ENCODE data around the gene ADAM33. TPM values are rescaled to one million over a fixed set of nuclear protein-coding genes. Genes with fewer than 3 reads are reported as not detected.
A peak's percentile ranks its signal among the peaks of the same experiment; 100 is the strongest.

The ADAM33 gene
- total RNA-seq, 6 donors from 2014 or later = 2.3 to 26.2 (median 10.5) TPM

GRCh38 chr20:3729378-3729777 is 47.6 kb upstream of the ADAM33 start:
- peak overlapping the region in 3 of 4 donors; percentile 36 to 60 (median 50) for H3K27ac ChIP-seq
- ATAC-seq (ENCODE audit: low FRiP score in 2 of 2) (no peak), DNase-seq (no peak)
- 90 to 100% methylated on average over 3 to 6 of the region's 6 CpGs for WGBS, 2 donors
- peaks cover 0 to 13% (median 2%) of the 10 kb centered on the region in 4 donors for H3K27me3 ChIP-seq
- no peak for TF ChIP-seq POLR2AphosphoS5 (IDR thresholded peaks at IDR 0.05)
- no peak for TF ChIP-seq EP300 (IDR thresholded peaks at IDR 0.05)
- TF ChIP-seq CTCF (IDR thresholded peaks at IDR 0.05) = no peak
- no peak for TF ChIP-seq POLR2A (IDR thresholded peaks at IDR 0.05)
- H3K4me1 ChIP-seq = peaks cover 20 to 46% (median 34%) of the 10 kb centered on the region in 4 donors
- H3K4me3 ChIP-seq = no peak overlapping the region
- H3K36me3 ChIP-seq = no peaks in the 10 kb centered on the region
- no peaks in the 10 kb centered on the region for H3K9me3 ChIP-seq

DNA sequence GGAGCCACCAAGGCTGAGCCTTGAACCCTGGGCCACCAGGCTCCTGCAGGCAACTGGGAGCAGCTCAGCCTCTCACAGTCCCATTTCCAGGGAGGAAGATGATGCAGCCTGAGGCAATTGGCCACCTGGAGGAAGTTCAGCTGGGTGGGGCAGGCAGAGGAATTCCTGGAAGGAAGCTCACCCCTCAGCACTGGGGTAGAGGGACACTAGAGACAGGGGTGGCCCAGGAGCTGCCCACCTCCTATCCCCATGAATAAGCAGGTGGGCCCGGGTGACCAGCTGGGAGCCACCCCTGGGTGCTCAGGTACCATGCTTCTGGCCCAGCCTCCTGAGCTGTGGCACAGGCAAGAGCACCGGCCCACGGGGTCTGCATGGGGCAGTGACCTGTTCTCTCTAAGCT is 47.1 kb upstream of the ADAM33 start:
- peaks cover 0 to 13% (median 2%) of the 10 kb centered on the region in 4 donors for H3K27me3 ChIP-seq
- peak in 1 of 2 donors; percentile 33 for DNase-seq
- no peaks in the 10 kb centered on the region for H3K9me3 ChIP-seq
- no peak for TF ChIP-seq CTCF (IDR thresholded peaks at IDR 0.05)
- TF ChIP-seq POLR2A (IDR thresholded peaks at IDR 0.05) = no peak
- no peak for TF ChIP-seq EP300 (IDR thresholded peaks at IDR 0.05)
- TF ChIP-seq POLR2AphosphoS5 (IDR thresholded peaks at IDR 0.05) = no peak
- no peak for ATAC-seq (ENCODE audit: low FRiP score in 2 of 2)
- no peak overlapping the region for H3K4me3 ChIP-seq
- H3K36me3 ChIP-seq = no peaks in the 10 kb centered on the region
- 60 to 91% methylated on average over 1 to 3 of the region's 3 CpGs for WGBS, 2 donors
- H3K27ac ChIP-seq = peak overlapping the region in 3 of 4 donors; percentile 18 to 60 (median 36)
- H3K4me1 ChIP-seq = peaks cover 15 to 41% (median 31%) of the 10 kb centered on the region in 4 donors

DNA sequence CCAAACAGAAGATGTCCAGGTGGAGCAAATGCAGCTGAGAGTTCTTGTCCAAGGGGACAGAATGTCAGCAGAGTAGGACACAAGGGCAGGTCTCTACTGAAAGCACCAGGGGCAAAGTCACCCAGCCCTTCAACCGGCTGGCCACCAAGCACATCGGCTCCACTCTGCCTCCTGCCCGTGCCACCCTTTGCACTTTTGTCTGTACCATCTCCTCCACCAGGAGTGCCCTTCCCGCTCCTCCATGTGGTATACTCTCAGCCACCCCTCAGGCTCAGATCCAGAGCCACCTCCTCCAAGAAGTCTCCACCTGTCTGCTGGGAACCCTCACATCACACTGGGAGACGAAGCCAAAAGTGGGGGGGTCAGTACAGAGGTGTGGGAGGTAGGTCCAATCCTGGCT is 46.5 kb upstream of the ADAM33 start:
- TF ChIP-seq POLR2AphosphoS5 (IDR thresholded peaks at IDR 0.05) (no peak), POLR2A (IDR thresholded peaks at IDR 0.05) (no peak), CTCF (IDR thresholded peaks at IDR 0.05) (no peak), EP300 (IDR thresholded peaks at IDR 0.05) (no peak)
- DNase-seq (no peak), ATAC-seq (ENCODE audit: low FRiP score in 2 of 2) (no peak)
- Histone ChIP-seq H3K27ac (peak overlapping the region in 3 of 4 donors; percentile 18 to 36 (median 31)), H3K4me1 (peaks cover 15 to 37% (median 30%) of the 10 kb centered on the region in 4 donors), H3K4me3 (no peak overlapping the region), H3K9me3 (no peaks in the 10 kb centered on the region), H3K36me3 (no peaks in the 10 kb centered on the region), H3K27me3 (peaks cover 0 to 13% (median 2%) of the 10 kb centered on the region in 4 donors)
- 90 to 91% methylated on average over 5 of the region's 5 CpGs for WGBS, 2 donors

DNA sequence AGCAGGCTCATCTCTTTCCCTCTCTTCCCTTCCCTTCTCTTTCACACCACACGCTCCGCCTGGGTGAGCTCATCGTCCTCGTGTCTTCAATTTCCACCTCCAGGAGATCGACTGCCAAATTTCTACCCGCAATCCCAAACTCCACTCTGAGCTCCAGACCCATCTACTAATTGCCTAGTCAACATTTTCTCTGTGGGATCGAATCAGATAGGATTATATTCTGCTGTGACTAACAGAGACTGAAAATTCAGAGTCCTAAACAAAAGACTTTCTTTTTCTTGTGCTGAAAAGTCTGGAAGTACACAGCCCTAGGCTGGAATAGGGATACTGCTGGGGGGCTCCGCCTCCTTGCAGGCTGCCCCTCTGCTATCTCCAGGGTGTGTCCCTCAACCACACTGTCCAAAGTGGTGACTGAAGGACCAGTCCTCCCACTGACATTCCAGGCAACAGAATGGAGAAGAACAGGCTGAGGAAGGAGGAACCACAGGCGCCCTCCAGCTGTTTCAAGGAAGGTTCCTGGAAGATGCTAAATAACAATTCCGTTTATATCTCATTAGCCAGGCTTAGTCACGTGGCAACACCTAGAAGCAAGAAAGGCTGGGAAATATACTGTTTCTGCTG is 45.7 kb upstream of the ADAM33 start:
- Histone ChIP-seq H3K27ac (peak overlapping the region in 1 of 4 donors; percentile 18), H3K4me1 (peaks cover 15 to 35% (median 29%) of the 10 kb centered on the region in 4 donors), H3K4me3 (no peak overlapping the region), H3K27me3 (peaks cover 0 to 7% (median under 1%) of the 10 kb centered on the region in 4 donors), H3K9me3 (no peaks in the 10 kb centered on the region), H3K36me3 (no peaks in the 10 kb centered on the region)
- 54 to 66% methylated on average over 10 to 11 of the region's 11 CpGs for WGBS, 2 donors
- DNase-seq = no peak
- peak in 1 of 2 donors; percentile 80 for ATAC-seq (ENCODE audit: low FRiP score in 2 of 2)
- TF ChIP-seq EP300 (IDR thresholded peaks at IDR 0.05) = no peak
- no peak for TF ChIP-seq CTCF (IDR thresholded peaks at IDR 0.05)
- TF ChIP-seq POLR2A (IDR thresholded peaks at IDR 0.05) = no peak

GRCh38 chr20:3724356-3724755 is 42.5 kb upstream of the ADAM33 start:
- H3K4me1 ChIP-seq = peaks cover 4 to 21% (median 10%) of the 10 kb centered on the region in 4 donors
- WGBS, 2 donors = 62 to 69% methylated on average over 4 of the region's 4 CpGs
- H3K36me3 ChIP-seq = no peaks in the 10 kb centered on the region

More at GRCh38 chr20:3724356-3724755, 42.5 kb upstream of the ADAM33 start:
- Histone ChIP-seq H3K9me3 (no peaks in the 10 kb centered on the region), H3K4me3 (no peak overlapping the region), H3K27me3 (no peaks in the 10 kb centered on the region), H3K27ac (no peak overlapping the region)
- DNase-seq = no peak
- ATAC-seq (ENCODE audit: low FRiP score in 2 of 2) = no peak
- TF ChIP-seq CTCF (IDR thresholded peaks at IDR 0.05) (no peak), POLR2AphosphoS5 (IDR thresholded peaks at IDR 0.05) (no peak), POLR2A (IDR thresholded peaks at IDR 0.05) (no peak), EP300 (IDR thresholded peaks at IDR 0.05) (no peak)

All from upper lobe of left lung (tissue), 6 donors.